ENCODE data around the gene CAPN2.

CAPN2 gene

GRCh38 chr1:223717695-223718363, 5.5 kb downstream of the CAPN2 start:
- Histone ChIP-seq H3K4me3 (ENCODE audit: low read depth, low read length) (no peak overlapping the region), H3K4me1 (no peaks in the 10 kb centered on the region; the same call in none of the 2 replicates), H3K36me3 (peaks cover 3% of the 10 kb centered on the region; the same call in 1 of the 2 replicates), H3K27me3 (no peaks in the 10 kb centered on the region), H3K9me3 (no peaks in the 10 kb centered on the region)
- DNase-seq: no peak
- TF ChIP-seq CTCF (IDR thresholded peaks at IDR 0.05; ENCODE audit: low read depth, low read length): no peak

GRCh38 chr1:223718850-223719249, 6.5 kb downstream of the CAPN2 start:
- Histone ChIP-seq H3K4me3 (ENCODE audit: low read depth, low read length) (no peak overlapping the region), H3K4me1 (peaks cover under 1% of the 10 kb centered on the region), H3K9me3 (no peaks in the 10 kb centered on the region), H3K36me3 (peaks cover 3% of the 10 kb centered on the region; the same call in 1 of the 2 replicates), H3K27me3 (no peaks in the 10 kb centered on the region)
- no peak for TF ChIP-seq CTCF (IDR thresholded peaks at IDR 0.05; ENCODE audit: low read depth, low read length)
- DNase-seq: no peak

- no peak overlapping the region for H3K4me3 ChIP-seq (ENCODE audit: low read depth, low read length)
- H3K27me3 ChIP-seq: no peaks in the 10 kb centered on the region
- H3K9me3 ChIP-seq: no peaks in the 10 kb centered on the region
- no peak for DNase-seq
- H3K36me3 ChIP-seq: peaks cover 3% of the 10 kb centered on the region; the same call in 1 of the 2 replicates
- peaks cover 9% of the 10 kb centered on the region for H3K4me1 ChIP-seq
- TF ChIP-seq CTCF (IDR thresholded peaks at IDR 0.05; ENCODE audit: low read depth, low read length): no peak
These were observed 8.7 kb downstream of the CAPN2 start for GRCh38 chr1:223720971-223721591.

- Histone ChIP-seq H3K9me3 (no peaks in the 10 kb centered on the region), H3K27me3 (no peaks in the 10 kb centered on the region), H3K4me1 (peaks cover 17% of the 10 kb centered on the region), H3K36me3 (peaks cover 3% of the 10 kb centered on the region; the same call in 1 of the 2 replicates), H3K4me3 (ENCODE audit: low read depth, low read length) (no peak overlapping the region)
- no peak for TF ChIP-seq CTCF (IDR thresholded peaks at IDR 0.05; ENCODE audit: low read depth, low read length)
- DNase-seq: no peak
These were observed 9.6 kb downstream of the CAPN2 start for GRCh38 chr1:223721658-223722607.

- no peak for TF ChIP-seq CTCF (IDR thresholded peaks at IDR 0.05; ENCODE audit: low read depth, low read length)
- Histone ChIP-seq H3K27me3 (no peaks in the 10 kb centered on the region), H3K4me1 (peaks cover 22% of the 10 kb centered on the region), H3K9me3 (no peaks in the 10 kb centered on the region), H3K36me3 (peaks cover 3% of the 10 kb centered on the region; the same call in 1 of the 2 replicates), H3K4me3 (ENCODE audit: low read depth, low read length) (no peak overlapping the region)
- no peak for DNase-seq
These were observed 11.1 kb downstream of the CAPN2 start for GRCh38 chr1:223723351-223723904.
